Epithelial cell of esophagus (primary cell): ENCODE results near the gene FEN1.

Experiments used
- DNase-seq: peaks from one replicate; pipeline ENCODE4 v3.0.0; 2010; ENCODE audit warnings: low read depth
- H3K4me3 ChIP-seq: 2 replicates; pipeline ENCODE4 v1.5.1; 2011; ENCODE audit warnings: mild to moderate bottlenecking, low read length, control low read depth
- CTCF ChIP-seq: IDR thresholded peaks from 2 replicates; pipeline ENCODE4 v1.5.1; 2011; ENCODE audit warnings: low read depth, mild to moderate bottlenecking, low read length, control low read depth, inconsistent platforms; ENCODE audit not compliant: insufficient read depth; ENCODE audit errors: missing control alignments

Gene FEN1

GRCh38 chr11:61794579-61794978 is 1.9 kb downstream of the FEN1 start:
- TF ChIP-seq CTCF: no peak
- no peak for DNase-seq
- H3K4me3 ChIP-seq: no peak overlapping the region

GRCh38 chr11:61795459-61795858 is 2.7 kb downstream of the FEN1 start:
- no peak overlapping the region for H3K4me3 ChIP-seq
- DNase-seq: no peak
- no peak for TF ChIP-seq CTCF

- no peak overlapping the region for H3K4me3 ChIP-seq
- DNase-seq: no peak
- TF ChIP-seq CTCF: no peak
Measured at GRCh38 chr11:61795876-61796526, 3.3 kb downstream of the FEN1 start.

GRCh38 chr11:61797263-61797944 is 4.7 kb downstream of the FEN1 start:
- TF ChIP-seq CTCF: peak; percentile 83
- DNase-seq: peak; percentile 86

GRCh38 chr11:61799665-61800284 is 7.1 kb downstream of the FEN1 start:
- no peak for TF ChIP-seq CTCF
- DNase-seq: no peak
- no peak overlapping the region for H3K4me3 ChIP-seq

More at GRCh38 chr11:61797263-61797944, 4.7 kb downstream of the FEN1 start:
- no peak overlapping the region for H3K4me3 ChIP-seq

GRCh38 chr11:61800331-61801281 is 7.9 kb downstream of the FEN1 start:
- TF ChIP-seq CTCF: no peak
- no peak for DNase-seq
- H3K4me3 ChIP-seq: no peak overlapping the region
